A549 treated with ZK216348 at 1 μM for 4 hours (cell line): ENCODE results near the gene HEATR3. TPM values are rescaled to one million over a fixed set of nuclear protein-coding genes. Genes with fewer than 3 reads are reported as not detected.

Experiments used
- total RNA-seq: library from RNA; stranded (reverse); fragments of 200-300 nt; extraction: Qiagen RNA extraction; gene quantifications from 5 replicates; pipeline ENCODE4 v1.2.3, GENCODE V29; 2022; ENCODE audit warnings: low read depth

HEATR3 gene, protein sequence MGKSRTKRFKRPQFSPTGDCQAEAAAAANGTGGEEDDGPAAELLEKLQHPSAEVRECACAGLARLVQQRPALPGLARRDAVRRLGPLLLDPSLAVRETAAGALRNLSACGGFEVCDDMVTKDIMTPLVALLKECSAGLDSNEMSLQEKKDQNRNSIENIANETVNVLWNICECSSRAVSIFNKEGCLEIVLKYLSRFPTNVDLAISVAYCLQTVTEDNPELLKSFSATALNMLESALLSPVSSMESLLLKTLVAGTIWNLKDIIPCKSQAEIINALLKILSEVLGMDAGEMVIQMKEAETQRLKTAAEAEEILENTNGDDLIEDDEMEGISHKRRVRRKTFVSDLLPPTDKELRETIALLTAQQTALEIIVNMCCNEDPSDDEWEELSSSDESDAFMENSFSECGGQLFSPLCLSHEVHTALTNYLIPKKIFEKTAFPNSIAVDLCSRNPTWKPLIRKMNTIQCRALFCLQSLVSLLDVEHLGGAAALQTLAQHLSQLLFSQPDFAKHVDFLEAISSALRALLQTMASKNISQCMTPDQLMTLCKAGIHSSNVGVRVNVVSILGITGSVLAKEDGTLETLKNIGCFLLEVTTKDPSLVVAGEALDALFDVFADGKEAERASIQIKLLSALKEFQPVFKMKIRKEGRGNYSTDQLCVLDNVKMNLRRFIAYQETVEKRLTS
- 11.5 to 15.0 TPM (median 14.1 TPM) in 5 replicates for total RNA-seq

GRCh38 chr16:50065624-50066481, at the start of gene HEATR3:
HEATR3 (plus strand) TSS chr16:50065970; CDS start chr16:50066132, 162 bp downstream.

DNA sequence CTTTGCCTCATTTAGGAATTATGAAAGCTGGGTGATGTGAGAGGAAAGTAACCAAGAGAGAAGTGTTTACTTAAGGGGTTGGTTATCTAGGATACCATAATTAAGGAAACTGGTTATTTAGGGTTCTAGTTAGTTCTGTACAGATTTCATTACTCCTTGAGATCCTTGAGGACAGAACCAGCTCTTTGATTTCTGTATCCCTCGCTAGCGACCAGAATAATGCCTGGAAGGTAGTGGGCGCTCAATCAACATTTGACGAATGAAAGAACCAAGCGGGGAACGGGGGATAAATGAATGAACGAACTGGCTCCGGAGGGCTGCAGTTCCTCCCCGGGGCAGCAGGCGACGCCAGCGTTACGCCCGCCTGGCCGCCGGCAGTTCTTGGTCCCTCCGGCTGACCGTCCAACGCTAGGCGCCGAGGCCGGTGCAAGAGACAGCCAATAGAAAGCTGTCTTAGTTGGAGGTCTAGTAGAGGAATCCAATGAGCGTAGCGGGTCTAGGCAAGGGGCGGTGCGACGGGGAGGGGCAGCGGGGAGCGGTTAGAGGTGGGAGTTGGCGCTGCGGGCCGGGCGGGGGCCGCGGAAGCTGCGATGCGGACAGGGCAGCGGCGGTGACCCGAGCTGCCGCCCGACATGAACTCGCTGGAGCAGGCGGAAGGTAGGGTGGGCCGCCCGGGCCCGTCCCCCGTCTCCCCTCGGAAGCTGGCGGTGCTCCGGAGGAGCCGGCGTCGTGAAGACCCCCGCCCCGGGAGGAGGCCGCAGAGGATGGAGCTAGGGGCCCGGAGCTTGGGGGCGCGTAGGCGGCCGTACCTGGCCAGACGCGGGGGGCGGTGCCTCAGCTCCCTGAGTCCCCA, 40.9 kb upstream of the HEATR3 start, which contains the start of gene CNEP1R1:
TSS of gene CNEP1R1 (plus strand) at position 542 of the 853 bp plus-strand sequence. CDS start at position 633, 91 bp downstream.

GRCh38 chr16:50152807-50153595, 87.2 kb downstream of the HEATR3 start, which contains the start of gene TENT4B:
TENT4B (plus strand) TSS chr16:50153306; CDS start chr16:50153622, 316 bp downstream.

Other genes with a start within 250 kb of the HEATR3 start
- gene ZNF423, start 209.9 kb upstream of the HEATR3 start, total RNA-seq, result 0.07 to 0.31 TPM (median 0.14 TPM) in 5 replicates
- gene CNEP1R1, start 40.7 kb upstream of the HEATR3 start, total RNA-seq, result 11.0 to 23.6 TPM (median 20.2 TPM) in 5 replicates
- 8.6 to 15.3 TPM (median 11.1 TPM) in 5 replicates for gene TENT4B, start 87.3 kb downstream of the HEATR3 start, total RNA-seq
- gene ADCY7, start 200.6 kb downstream of the HEATR3 start, total RNA-seq, result 8.6 to 19.6 TPM (median 17.2 TPM) in 5 replicates